HG03521 (cell line): ENCODE results near the gene CHKB.

ENCODE experiments used
- ATAC-seq: cut with Tn5 transposase; IDR thresholded peaks from one replicate; pipeline ENCODE4 v1.9.1; 2021; ENCODE audit warnings: mild to moderate bottlenecking, moderate library complexity; ENCODE audit not compliant: unreplicated experiment

The CHKB gene

DNA sequence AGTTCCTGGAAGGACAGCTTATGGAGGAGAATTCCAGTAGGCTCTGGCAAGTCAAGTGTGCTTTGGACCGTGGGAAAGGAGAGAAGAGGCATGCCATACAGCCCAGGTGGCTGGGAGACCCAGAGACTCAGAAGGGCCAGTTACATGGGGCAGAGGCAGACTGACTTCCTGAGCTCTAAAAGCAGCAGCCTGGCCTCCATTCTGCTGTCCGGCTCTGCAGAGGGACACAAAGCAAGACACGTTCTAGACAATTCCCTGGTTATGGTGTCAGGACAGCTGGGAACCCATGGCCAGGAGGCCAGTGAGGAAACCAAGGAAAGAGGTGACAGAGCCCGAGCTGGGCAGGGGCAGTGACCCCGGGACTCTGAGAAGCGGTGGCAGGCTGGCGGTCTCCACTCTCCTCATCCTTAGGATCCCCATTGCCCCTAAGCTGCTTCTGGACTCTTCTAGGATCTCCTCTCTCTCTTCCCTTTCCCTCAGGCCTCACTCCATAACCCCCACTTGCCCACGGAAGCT is 7.2 kb downstream of the CHKB start:
- ATAC-seq, result no peak

DNA sequence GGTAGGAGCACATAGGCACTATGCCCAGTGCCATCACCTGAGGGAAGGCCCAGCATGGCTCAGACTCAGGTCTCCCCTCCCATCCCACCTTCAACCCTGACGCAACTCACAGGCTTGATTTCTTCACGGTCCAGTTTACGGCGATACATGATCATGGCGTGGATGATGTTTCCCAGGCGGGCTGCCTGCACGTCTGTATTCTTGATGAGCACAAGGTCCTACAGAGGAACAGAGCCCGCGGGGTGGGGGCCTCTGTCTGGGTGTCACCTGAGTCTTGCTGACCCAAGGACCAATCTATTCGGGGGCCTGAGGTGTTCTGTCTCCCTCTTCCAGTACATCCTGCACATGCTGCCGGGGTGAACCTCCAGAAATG is 8.3 kb downstream of the CHKB start:
- no peak for ATAC-seq

DNA sequence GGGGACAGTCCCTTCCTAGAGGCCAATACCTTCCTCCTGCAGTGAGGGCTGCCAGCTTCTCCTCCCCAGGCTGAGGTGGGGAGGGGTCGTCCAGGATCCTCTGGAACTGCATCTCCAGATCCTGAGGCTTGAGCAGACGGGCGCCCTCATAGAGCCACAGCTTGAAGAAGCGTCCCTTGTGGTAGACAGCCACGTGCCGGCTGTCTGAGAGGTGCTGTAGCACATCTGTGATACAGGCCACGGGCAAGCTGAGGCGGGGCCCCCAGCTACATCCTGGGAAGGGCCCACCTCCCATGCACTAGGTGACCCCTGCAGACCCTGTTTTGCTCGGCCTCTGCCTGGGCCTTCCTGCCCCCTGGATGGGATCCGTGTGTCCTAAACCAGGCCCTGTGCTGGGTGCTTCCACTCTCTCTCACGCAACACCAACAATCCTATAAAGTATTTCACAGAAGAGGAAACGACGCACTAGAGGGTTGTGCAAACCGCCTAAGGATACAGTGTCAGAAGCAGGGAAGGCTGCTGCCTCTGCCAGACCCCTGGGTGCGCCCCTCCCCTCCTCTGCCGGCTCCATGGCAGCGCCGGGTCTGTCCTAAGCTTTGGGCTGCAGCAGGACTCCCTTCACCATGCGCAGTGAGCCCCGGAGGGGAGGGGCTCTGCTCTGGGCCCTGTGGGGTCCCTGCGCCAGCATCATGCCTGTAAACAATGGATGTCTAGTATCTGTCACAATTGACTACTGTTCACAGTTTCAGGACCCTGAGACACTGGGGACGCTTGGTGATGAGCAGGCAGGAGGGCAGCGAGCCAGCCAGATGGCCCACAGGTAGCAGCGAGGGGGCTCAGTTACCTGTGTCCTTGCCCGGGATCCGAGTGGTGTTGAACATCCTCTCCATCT is 8.9 kb downstream of the CHKB start:
- no peak for ATAC-seq

DNA sequence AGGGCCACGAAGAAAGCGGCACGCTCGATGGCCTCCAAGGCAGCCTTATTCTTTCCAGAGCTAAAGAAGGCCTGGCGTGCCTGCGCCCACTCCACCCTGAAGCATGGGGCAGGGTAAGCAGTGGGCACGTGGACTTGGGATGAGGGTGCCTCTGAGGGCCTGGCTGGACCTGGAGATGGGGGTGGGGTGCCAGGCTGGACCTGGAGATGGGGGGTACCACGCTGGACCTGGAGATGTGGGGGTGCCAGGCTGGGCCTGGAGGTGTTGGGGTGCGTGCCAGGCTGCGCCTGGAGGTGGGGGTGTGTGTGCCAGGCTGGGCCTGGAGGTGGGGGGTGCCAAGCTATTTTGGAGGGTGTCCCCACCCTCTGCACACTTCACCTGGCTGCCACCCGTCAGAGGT is 9.7 kb downstream of the CHKB start:
- no peak for ATAC-seq

DNA sequence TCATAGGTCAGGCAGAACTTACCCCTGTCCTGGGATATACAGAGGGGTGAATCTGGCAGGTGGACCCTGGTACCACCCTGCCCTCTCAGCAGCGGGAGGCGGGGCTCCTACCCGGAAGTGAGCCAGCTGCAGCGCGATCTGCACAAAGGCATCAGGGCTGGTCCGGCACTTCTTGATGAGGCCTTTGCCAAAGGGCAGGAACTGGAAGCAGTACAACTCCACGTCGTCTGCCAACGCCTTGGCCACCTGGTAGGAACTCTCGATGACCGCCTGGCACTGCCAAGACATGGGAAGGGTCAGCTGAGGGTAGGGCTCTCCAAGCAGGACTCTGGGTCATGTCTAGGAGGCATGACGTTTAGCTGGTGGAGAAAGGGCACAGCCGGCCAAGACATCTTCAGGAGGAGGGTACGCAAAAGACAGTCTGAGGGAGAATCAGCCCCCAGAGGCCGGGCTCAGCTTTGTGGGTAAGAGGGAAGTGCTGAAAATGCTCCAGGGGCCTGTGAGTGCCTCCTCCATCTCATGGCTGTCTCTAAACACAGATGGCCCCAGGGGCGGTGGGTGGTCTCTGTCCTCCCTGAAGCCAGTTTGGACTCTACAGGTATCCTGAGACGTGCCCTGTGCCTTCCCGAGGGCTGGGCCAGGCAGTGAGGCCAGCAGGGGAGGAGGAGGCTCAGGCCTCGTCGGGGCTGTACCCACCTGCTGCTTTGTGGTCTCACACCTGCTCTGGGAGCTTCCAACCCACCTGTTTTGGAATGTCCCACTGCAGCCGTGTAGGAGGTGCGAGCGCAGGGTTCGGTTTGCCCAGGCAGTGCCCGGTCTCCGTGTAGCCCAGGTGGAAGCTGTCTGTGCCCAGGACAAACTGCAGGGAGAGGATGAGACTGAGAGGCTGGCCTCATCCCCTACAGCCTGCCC is 11.1 kb downstream of the CHKB start:
- ATAC-seq, result no peak

DNA sequence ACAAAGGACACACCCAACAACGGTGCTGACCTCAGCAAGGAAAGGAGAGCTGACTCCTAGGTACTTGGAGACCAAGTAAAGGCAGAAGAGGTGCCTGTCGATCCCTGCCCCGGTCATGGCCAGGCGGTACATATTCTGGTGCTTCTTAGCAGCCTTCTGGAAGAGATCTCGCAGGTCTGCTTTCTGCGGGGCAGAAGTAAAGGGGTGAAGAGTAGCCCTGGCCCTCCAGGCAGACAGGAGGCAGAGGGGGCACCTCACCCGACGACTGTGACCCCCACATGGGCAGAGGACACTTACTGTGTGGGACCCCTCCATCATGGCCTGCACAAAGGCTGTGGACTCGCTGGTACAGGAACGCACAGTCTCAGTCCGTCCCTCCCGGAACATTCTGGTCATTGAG is 11.8 kb downstream of the CHKB start:
- no peak for ATAC-seq

DNA sequence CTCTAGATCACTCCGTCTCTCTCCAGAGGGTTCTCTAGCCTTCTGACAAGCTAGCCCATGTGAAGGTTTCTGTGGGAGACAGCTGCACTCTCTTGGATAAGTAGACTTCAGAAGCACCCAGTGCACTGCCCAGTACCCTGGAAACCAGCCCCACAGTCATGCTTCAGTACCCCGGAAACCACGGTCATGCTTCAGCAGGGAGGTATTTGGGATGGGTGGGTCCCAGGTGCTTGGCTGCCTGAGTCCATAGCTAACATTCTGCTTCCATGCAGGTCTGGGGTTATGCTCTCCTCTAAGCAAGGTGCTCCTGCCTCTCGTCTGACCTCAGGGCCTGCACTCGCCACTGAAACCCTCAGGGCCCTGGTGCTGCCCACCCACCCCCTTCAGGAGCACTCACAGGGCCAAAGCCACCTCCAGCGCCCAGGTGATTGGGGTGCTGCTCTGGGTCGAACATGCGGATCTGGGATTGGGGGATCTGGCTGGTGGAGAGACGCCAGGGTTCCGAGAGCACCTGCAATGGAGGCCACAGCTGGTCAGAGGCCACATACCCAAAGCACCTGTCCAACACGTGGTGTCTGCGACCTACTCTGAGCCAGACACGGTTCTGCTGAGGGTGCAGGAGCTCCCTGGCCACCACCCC is 12.6 kb downstream of the CHKB start:
- no peak for ATAC-seq

DNA sequence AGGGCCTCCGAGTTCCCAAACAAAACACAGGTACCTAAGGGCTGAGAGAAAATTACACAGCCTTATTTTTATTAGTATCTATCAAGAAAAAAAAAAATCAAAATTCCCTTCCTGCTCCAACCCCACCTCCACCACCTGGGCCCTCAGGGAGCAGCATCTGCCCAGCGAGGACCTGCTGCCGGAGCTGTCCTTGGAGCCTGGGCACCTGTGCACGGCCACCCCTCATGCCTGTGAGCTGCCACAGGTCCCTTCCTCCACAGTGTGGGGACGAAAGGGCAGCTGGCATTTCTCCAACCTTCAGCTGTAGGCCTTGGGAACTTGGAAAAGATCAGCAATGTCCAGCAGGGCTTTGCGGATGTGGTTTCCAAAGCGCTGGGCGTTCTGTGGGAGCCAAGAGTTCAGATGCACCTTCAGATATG is 13.6 kb downstream of the CHKB start:
- ATAC-seq, result no peak

DNA sequence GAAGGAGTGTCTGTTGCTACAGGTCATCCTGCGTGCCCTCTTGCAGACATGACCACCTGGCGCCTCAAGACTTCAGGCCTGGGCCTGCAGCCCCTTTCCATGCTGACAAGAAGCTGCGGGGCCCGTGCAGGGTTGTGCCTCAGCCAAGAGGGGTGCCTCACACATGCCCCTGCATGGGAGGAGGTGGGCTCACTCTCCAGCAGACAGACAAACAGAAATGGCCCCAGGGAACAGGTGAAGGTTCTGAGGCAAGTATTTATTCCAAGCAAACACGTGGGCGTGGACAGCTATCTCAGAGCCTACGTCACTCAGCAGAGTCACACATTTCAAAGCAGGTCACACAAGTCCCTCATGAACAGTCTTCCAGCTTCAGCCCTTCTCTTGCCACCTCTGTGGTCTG is 14.0 kb downstream of the CHKB start:
- ATAC-seq, result no peak

DNA sequence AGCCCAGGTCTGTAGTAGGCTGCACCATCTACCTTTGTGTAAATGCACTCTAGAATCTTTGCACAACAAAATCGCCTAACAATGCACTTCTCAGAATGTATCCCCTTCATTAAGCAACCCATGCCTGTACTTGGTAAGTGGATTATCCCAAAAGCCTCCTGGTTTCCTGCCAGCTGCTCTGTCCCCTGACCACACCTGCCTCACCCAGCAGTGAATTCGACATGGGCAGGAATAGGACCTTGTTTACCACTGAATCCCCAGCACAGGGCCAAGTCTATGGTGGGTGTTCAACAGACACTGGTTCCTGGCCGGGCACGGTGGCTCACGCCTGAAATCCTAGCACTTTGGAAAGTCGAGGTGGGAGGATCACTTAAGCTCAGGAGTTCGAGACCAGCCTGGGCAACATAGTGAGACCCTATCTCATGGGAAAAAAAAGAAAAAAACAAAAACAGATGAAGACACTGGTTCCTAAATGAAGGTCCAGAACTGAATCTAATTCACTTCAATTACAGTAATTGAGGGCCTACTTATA is 14.9 kb downstream of the CHKB start:
- no peak for ATAC-seq

DNA sequence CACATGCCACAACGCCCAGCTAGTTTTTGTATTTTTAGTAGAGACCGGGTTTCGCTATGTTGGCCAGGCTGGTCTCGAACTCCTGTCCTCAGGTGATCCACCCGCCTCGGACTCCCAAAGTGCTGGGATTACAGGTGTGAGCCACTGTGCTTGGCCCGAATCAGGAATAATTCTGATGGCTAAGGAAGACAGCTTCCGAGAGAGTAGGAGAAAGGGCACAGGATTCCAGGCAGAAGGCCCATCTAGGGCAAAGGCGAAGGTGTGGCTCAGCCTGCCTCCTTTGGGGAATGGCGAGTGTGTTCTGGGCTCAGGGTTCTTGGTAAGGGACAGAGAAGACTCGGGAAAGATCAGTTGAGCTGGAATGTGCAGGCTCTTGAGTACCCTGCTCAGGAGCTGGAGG is 18.4 kb downstream of the CHKB start:
- ATAC-seq, result no peak

DNA sequence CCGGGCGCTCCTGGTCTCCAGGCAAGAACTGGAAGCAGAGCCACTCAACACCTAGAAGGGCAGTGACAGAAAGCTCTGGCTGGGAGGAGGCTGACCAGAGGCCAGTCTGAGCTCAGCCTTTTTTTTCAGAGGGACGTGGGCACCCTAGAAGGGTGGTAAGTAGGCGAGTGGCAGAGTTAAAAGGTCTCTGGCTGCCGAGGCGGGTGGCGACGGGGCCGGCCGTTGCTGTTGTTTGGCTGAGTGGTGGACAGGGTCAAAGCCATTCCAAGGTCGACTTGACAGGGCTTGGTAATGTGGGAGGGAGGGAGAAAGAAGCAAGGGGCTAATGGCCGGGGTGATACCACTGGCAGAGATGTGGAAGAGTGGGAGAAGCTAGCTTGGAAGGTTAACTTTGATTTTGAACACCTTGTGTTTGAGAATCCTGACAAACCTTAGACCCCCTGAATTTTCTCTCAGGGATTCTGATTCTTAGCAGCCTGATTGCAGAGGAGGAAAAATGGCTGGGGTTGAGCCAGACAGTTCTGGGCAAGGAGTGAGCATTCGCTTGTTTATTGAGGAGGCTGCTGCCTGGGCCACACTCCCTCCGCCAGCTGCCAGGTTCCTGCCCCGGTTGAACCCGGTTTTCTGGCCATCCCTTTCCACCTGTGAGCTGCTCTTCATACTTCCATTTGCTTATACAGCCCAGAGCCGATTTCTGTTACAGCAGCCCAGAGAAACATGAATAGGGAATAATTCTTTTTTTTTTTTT is 19.1 kb downstream of the CHKB start:
- ATAC-seq, result no peak

DNA sequence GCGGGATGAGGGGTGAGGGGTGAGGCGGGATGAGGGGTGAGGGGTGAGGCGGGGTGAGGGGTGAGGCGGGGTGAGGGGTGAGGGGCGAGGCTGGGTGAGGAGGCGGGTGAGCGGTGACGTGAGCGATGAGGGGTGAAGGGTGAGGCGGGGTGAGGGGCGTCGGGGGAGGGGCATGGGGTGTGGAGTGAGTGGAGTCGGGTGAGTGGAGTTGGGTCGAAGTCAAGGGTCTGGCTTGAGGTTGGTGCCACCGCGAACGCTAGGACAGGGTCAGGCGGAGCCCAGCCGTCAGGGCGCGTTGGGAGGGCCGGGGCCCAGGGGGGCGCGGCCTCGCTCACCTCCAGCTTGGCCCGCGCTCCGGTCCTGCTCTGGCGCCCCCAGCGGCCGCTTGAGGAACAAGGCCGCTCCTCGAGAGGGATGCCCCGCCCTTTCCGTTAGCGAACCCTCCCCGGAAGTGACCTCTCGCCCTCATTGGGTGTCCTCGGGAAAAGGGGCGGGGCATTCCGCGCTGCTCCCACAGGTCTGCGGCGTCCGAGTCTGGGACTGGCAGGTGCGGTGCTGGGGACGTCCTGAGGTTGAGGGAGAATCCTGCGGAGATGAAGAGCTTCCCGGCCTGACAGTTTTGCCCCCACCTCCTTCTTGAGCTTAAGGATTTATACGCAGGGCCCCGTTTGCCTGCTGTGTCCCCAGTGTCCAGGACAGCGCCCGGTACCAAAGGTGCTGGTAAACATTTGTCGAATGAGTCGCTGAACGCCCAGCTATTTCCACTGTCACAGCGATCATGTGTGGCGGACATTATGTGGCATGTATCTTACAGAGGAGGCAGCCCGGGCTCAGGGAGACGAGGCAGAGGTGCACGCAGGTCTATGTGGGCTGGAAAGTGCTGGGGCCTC is 19.9 kb downstream of the CHKB start, which contains the start of gene SYCE3:
Gene SYCE3 (minus strand): TSS at position 397 of the 890 bp plus-strand sequence. CDS start 6,514 bp downstream, outside the sequence.
- peak; percentile 92 for ATAC-seq

DNA sequence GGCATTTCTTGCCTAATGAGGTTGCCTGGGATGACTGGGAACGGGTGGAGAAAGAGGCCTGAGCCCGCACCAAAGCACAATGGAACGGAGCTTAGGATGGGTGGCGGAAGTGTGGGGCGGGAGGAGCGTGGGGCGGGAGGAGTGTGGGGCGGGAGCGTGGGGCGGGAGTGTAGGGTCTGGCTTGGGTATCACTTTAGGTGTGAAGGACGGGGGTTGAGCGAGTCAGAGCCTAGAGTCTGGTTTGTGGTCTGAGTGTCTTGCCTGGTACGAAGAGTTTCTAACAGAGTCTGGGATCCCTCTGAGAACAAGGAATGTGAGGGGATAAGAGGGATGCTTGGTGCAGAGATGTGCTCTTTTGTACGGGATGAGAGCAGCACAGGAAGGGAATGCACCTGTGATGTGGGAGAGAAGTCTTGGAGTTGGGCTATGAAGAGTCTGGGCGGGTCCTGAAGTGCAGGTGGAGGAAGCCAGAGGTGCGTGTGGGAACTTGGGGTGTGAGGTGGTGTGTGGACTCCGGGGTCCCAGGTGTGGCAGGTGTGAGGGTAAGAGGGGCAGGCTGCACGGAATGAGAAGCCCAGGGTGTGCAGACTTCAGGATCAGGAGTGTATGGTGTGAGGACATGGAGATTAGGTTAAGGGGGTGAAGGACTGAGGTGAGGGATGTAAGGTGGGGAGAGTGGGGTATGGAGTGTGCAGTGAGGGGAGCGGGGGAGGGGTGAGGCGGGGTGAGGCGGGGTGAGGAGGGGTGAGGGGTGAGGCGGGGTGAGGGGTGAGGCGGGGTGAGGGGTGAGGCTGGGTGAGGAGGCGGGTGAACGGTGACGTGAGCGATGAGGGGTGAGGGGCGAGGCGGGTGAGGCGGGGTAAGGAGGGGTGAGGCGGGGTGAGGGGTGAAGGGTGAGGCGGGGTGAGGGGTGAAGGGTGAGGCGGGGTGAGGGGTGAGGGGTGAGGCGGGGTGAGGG is 21.0 kb downstream of the CHKB start:
- no peak for ATAC-seq

DNA sequence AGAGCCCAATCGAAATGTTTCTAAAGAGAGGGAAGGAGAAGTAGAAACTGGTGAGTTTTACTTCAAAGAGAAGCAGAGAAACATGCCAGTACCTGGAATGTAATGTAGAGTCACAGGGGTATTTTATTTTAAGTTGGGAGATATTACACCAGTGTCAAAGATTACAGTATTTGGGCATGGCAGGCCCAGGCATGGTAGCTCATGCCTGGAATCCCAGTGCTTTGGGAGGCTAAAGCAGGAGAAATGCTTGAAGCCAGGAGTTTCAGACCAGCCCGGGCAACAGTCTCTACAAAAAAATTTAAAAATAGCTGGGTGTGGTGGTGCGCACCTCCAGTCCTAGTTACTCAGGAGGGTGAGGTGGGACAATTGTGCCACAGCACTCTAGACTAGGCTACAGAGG is 22.6 kb downstream of the CHKB start:
- no peak for ATAC-seq

DNA sequence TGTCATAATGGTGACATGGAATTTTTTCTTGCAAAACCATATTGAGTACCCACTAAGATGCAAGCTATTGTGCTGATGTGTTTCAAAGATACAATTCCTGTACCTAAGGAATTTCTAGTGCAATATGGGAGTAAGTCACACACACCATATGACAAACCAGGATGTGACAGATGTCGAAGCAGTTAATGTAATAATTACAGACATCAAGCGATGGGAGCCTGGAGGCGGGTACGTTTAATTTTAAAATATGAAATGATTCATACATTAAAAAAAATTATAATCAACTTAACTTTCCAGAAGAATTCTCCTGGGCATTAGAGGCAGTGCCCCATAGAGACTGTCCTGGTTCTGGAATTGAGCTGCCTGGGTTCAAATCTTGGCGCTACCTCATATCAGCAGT is 25.9 kb downstream of the CHKB start:
- no peak for ATAC-seq

DNA sequence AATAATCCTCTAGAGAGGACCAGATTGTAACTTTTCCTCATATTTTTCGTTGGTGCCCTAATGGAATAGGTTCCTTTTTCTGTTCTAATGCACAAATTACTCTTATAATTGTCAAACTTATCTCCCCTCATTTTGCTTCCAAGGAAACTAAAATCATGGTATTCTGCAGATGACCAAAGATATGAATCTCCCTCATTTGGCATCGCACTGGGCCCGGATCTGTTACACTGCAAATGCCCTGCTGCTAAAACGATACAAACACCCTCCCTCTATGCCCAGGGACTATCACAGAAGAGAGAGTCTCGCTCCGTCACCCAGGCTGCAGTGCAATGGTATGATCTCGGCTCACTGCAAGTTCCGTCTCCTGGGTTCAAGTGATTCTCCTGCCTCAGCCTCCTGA is 29.3 kb downstream of the CHKB start:
- no peak for ATAC-seq

DNA sequence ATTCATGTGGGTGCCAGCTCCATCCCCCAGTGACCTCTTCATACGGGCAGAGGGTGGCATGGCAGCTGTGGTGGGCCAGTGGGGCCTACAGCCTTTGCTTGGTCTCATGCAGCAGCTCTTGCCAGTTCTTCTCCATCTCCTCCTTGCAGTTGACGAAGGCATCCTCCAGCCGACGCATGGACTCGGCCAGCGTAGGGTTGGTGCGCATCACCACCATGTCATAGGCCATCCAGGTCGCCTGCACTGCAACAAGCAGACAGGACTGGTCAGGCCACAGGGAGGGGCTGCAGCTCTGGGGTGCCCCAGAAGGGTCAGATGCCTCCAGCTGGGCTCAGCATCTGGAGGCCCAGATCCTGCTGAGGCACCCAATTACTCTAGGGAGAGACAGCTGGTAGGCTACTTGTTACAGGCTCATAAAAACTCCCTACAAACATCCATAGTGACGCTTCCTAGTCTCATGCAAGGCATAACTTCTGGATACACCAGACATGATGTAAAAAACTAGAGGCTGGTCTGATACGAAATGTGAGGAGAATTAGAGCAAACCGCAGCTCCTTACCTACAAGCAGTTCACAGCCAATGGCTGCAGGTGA is 31.4 kb downstream of the CHKB start:
- no peak for ATAC-seq
